A673 (cell line): ENCODE results near the gene RUNX2. TPM values are rescaled to one million over a fixed set of nuclear protein-coding genes. Genes with fewer than 3 reads are reported as not detected.
A peak's percentile ranks its signal among the peaks of the same experiment; 100 is the strongest.

Experiments used
- BruUV-seq: library from RNA; stranded (reverse); fragments of 400-500 nt; replicated peaks from 2 replicates; lab custom pipeline; 2021; lab: Mats Ljungman, UMichigan
- CTCF ChIA-PET: fragments of 300-600 bp; sonication (Branson Sonifier 250); formaldehyde crosslinking; loops from one replicate; lab custom pipeline; 2022; ENCODE audit warnings: antibody characterized with exemption; lab: Charles Lee
- POLR2A ChIA-PET: fragments of 300-600 bp; sonication (Branson Sonifier 250); formaldehyde crosslinking; loops from one replicate; lab custom pipeline; 2022; ENCODE audit warnings: antibody characterized with exemption; ENCODE audit not compliant: low non-redundant PET; lab: Charles Lee
- DNase-seq: peaks from one replicate; pipeline ENCODE4 v3.0.0-alpha.2; 2015; ENCODE audit warnings: low spot score
- H3K27ac ChIP-seq: fragments of 200-600 bp; sonication (generic); 2 replicates; pipeline ENCODE4 v1.5.1; 2016; ENCODE audit warnings: mixed run types, low read depth, mild to moderate bottlenecking, mixed read lengths, antibody characterized with exemption, low read length; ENCODE audit not compliant: poor library complexity, severe bottlenecking
- H3K27me3 ChIP-seq: fragments of 200-600 bp; sonication (generic); replicated peaks from 2 replicates; pipeline ENCODE4 v1.6.1; 2017; ENCODE audit warnings: mixed run types, low read depth, mild to moderate bottlenecking, mixed read lengths, antibody characterized with exemption, low read length; ENCODE audit not compliant: insufficient read depth, poor library complexity
- H3K36me3 ChIP-seq: fragments of 200-600 bp; sonication (generic); 2 replicates; pipeline ENCODE4 v1.6.1; 2016; ENCODE audit warnings: mixed run types, mild to moderate bottlenecking, mixed read lengths, antibody characterized with exemption, low read length; ENCODE audit not compliant: insufficient read depth, poor library complexity, severe bottlenecking
- H3K4me1 ChIP-seq: fragments of 200-600 bp; sonication (generic); 2 replicates; pipeline ENCODE4 v1.6.1; 2017; ENCODE audit warnings: mixed run types, mild to moderate bottlenecking, mixed read lengths, antibody characterized with exemption, low read length; ENCODE audit not compliant: insufficient read depth, poor library complexity, severe bottlenecking
- H3K4me3 ChIP-seq: fragments of 200-600 bp; sonication (generic); 2 replicates; pipeline ENCODE4 v1.5.1; 2016; ENCODE audit warnings: low read depth, mixed run types, mild to moderate bottlenecking, mixed read lengths, low read length; ENCODE audit not compliant: poor library complexity, severe bottlenecking
- H3K9me3 ChIP-seq: fragments of 200-600 bp; sonication (generic); 2 replicates; pipeline ENCODE4 v1.6.1; 2016; ENCODE audit warnings: mixed run types, low read depth, mild to moderate bottlenecking, mixed read lengths, antibody characterized with exemption, low read length; ENCODE audit not compliant: poor library complexity, severe bottlenecking
- EZH2 ChIP-seq: fragments of 200-600 bp; sonication (generic); IDR thresholded peaks from 2 replicates; pipeline ENCODE4 v1.6.1; 2017; ENCODE audit warnings: borderline replicate concordance, low read depth, mild to moderate bottlenecking, mixed read lengths, antibody characterized with exemption, low read length; ENCODE audit not compliant: poor library complexity, severe bottlenecking
- intact Hi-C: fragments of 100-400 bp; cut with micrococcal nuclease; formaldehyde crosslinking; loops from one replicate; pipeline ENCODE4 v1.10.0; 2022; ENCODE audit not compliant: unreplicated experiment
- total RNA-seq: library from RNA; stranded (reverse); gene quantifications from 2 replicates; pipeline ENCODE4 v1.2.3, GENCODE V29; 2021
- TF ChIP-seq, protein P1 (sequence below): fragments of 300-800, 200-600 bp; sonication (generic); conservative IDR thresholded peaks from 2 replicates; pipeline ENCODE4 v1.5.1; 2017; ENCODE audit warnings: low read depth, mild to moderate bottlenecking, antibody characterized with exemption, low read length, moderate library complexity, mixed read lengths

Gene RUNX2
- total RNA-seq, 1 experiment from 2014 or later, result 4.9 TPM

DNA sequence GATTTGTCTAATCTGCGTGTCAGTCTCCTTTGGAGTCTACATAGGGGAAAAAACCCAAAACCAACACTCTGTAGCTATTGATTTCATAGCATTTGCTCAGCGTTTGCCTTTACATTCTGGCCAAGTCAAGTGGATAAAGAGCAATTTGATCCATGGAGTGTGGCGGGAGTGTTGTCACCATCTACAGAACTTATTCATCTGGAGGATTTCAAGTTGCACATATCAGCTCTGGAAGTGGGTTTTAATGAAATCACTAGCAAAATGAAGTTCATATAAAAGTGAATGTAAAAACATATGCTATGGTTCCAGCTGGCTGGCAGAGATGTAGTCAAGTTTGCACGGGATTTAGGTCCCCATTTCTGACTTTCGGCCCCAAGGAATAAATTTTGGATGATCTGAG, 269.3 kb downstream of the RUNX2 start:
- no peaks in the 10 kb centered on the region for H3K27me3 ChIP-seq
- no peak overlapping the region for H3K4me3 ChIP-seq
- peaks cover 6% of the 10 kb centered on the region for H3K4me1 ChIP-seq
- intact Hi-C loops, result no loop called here
- ChIA-PET POLR2A (no interaction called here), CTCF (no interaction called here)
- no TSS peak for BruUV-seq
- TF ChIP-seq, protein P1, sequence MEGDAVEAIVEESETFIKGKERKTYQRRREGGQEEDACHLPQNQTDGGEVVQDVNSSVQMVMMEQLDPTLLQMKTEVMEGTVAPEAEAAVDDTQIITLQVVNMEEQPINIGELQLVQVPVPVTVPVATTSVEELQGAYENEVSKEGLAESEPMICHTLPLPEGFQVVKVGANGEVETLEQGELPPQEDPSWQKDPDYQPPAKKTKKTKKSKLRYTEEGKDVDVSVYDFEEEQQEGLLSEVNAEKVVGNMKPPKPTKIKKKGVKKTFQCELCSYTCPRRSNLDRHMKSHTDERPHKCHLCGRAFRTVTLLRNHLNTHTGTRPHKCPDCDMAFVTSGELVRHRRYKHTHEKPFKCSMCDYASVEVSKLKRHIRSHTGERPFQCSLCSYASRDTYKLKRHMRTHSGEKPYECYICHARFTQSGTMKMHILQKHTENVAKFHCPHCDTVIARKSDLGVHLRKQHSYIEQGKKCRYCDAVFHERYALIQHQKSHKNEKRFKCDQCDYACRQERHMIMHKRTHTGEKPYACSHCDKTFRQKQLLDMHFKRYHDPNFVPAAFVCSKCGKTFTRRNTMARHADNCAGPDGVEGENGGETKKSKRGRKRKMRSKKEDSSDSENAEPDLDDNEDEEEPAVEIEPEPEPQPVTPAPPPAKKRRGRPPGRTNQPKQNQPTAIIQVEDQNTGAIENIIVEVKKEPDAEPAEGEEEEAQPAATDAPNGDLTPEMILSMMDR, result no peak
- TF ChIP-seq EZH2, result no peak
- H3K36me3 ChIP-seq, result no peaks in the 10 kb centered on the region
- no peaks in the 10 kb centered on the region for H3K9me3 ChIP-seq
- no peak overlapping the region for H3K27ac ChIP-seq
- no peak for DNase-seq

DNA sequence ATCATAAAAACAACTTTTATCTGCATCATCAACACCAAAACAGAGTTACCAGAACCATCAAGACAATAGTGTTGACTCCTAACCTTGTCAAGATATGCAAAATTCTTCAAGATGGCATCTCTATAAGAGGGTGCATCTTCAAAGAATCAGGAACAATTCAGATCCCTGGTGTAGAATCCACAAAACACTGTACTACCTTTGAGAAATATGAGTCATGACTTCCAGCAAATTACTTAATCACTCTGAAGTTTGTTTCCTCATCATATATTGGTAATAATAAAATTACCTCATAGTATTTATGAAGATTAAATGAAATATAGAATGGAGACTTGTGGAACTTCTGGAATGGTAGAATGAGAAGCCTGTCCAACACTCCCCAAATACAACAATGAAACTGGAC, 270.9 kb downstream of the RUNX2 start:
- H3K27me3 ChIP-seq, result no peaks in the 10 kb centered on the region
- no TSS peak for BruUV-seq
- TF ChIP-seq, protein P1, result no peak
- no peak for TF ChIP-seq EZH2
- H3K4me3 ChIP-seq, result no peak overlapping the region
- CTCF ChIA-PET, result no interaction called here
- H3K4me1 ChIP-seq, result peaks cover 6% of the 10 kb centered on the region
- no peaks in the 10 kb centered on the region for H3K36me3 ChIP-seq
- H3K9me3 ChIP-seq, result no peaks in the 10 kb centered on the region
- H3K27ac ChIP-seq, result no peak overlapping the region
- intact Hi-C loops, result no loop called here
- DNase-seq, result no peak
- POLR2A ChIA-PET, result no interaction called here

DNA sequence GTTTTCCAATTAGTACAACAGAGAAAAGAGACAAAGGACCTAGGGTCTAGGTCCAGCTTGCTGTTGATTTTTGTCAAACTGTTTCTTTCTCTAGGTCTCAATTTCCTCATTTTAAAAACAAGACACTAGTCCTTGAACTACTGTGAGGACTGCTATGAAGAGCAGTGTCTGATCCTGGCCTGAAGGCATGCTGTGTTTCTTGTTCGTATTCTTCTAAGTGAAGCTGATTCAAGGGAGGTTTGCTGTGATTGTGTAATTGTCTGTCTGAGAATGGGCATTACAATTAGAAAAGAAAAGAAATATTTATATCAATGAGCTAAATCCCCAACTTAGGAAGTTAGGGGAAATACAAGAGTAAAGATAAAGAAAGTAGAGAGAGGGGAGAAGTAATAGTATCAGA, 277.8 kb downstream of the RUNX2 start:
- Histone ChIP-seq H3K4me3 (no peak overlapping the region), H3K36me3 (no peaks in the 10 kb centered on the region), H3K9me3 (no peaks in the 10 kb centered on the region), H3K27ac (peak overlapping the region; percentile 41), H3K4me1 (peaks cover 31% of the 10 kb centered on the region), H3K27me3 (no peaks in the 10 kb centered on the region)
- intact Hi-C loops, result loop anchor here (10.0 kb wide), 1 partner anchor 171 kb away; no protein-coding TSS in a partner anchor
- CTCF ChIA-PET, result no interaction called here
- no TSS peak for BruUV-seq
- no peak for DNase-seq
- POLR2A ChIA-PET, result no interaction called here
- TF ChIP-seq, protein P1, result no peak
- TF ChIP-seq EZH2, result no peak
